ENCODE data around the gene MRPL9. TPM values are rescaled to one million over a fixed set of nuclear protein-coding genes. Genes with fewer than 3 reads are reported as not detected.
"Not testable (repeated sequence)": the region's sequence is repeated elsewhere in the genome, so short reads cannot be mapped to it uniquely, and the experiment has no call there.

MRPL9 gene
- total and polyA plus RNA-seq, 10 of the 15 experiments (the other 5 are each of a cell fraction or from before 2014, with no cell fraction given): 35.7 to 161 (median 110) TPM

DNA sequence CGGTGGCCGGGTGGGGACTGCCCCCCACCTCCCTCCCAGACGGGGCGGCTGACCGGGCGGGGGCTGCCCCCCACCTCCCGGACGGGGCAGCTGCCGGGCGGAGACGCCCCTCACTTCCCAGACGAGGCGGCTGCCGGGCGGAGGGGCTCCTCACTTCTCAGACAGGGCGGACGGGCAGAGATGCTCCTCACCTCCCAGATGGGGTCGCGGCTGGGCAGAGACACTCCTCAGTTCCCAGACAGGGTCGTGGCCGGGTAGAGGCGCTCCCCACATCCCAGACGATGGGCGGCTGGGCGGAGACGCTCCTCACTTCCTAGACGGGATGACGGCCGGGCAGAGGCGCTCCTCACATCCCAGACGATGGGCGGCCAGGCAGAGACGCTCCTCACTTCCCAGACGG is 6.0 kb upstream of the MRPL9 start:
- H4K20me1 ChIP-seq (ENCODE audit: control insufficient read depth, insufficient read depth); SMC1A ChIA-PET (ENCODE audit: uncharacterized antibody, unreplicated experiment); RAD21 ChIA-PET (ENCODE audit: unreplicated experiment); H3K79me2 ChIP-seq (ENCODE audit: control insufficient read depth, insufficient read depth, low read length); H3K4me1 ChIP-seq (ENCODE audit: control insufficient read depth, insufficient read depth, low read length); H3K4me2 ChIP-seq (ENCODE audit: control insufficient read depth, insufficient read depth); CTCF ChIA-PET; H3K36me3 ChIP-seq (ENCODE audit: control insufficient read depth in 2 of 2, insufficient read depth in 2 of 2, low read length in 1 of 2); BruUV-seq (replicated peaks); H3K9me3 ChIP-seq (replicated peaks; ENCODE audit: control insufficient read depth, insufficient read depth, low read length); H3K27me3 ChIP-seq (replicated peaks in 1 of 2; ENCODE audit: control insufficient read depth in 2 of 2, insufficient read depth in 2 of 2, low read length in 1 of 2); H3K9ac ChIP-seq (ENCODE audit: control insufficient read depth, insufficient read depth, low read length); POLR2A ChIA-PET; intact Hi-C loops (cut with micrococcal nuclease; ENCODE audit: unreplicated experiment); DNase-seq (ENCODE audit: low read depth, low spot score); FAIRE-seq; H3K27ac ChIP-seq (ENCODE audit: control insufficient read depth, insufficient read depth); H3K4me3 ChIP-seq; H2AFZ ChIP-seq (ENCODE audit: control insufficient read depth, low read depth, low read length); ATAC-seq; in situ Hi-C loops (cut with MboI): not testable (repeated sequence)
- 70% methylated on average over 22 of the region's 34 CpGs for WGBS (ENCODE audit: insufficient coverage, insufficient replicate concordance, low lambda C conversion rate, missing lambda C conversion rate)

- POLR2A ChIA-PET: interaction anchor here (0.6 kb wide), 1 partner anchor 9 kb away, joined by 3 read pairs; no protein-coding TSS in a partner anchor
- RAD21 ChIA-PET (ENCODE audit: unreplicated experiment); H3K27me3 ChIP-seq (replicated peaks in 1 of 2; ENCODE audit: control insufficient read depth in 2 of 2, insufficient read depth in 2 of 2, low read length in 1 of 2); DNase-seq (ENCODE audit: low read depth, low spot score); ATAC-seq; H3K79me2 ChIP-seq (ENCODE audit: control insufficient read depth, insufficient read depth, low read length); in situ Hi-C loops (cut with MboI); H3K36me3 ChIP-seq (ENCODE audit: control insufficient read depth in 2 of 2, insufficient read depth in 2 of 2, low read length in 1 of 2); H3K9ac ChIP-seq (ENCODE audit: control insufficient read depth, insufficient read depth, low read length); H3K9me3 ChIP-seq (replicated peaks; ENCODE audit: control insufficient read depth, insufficient read depth, low read length); H3K4me1 ChIP-seq (ENCODE audit: control insufficient read depth, insufficient read depth, low read length); FAIRE-seq; BruUV-seq (replicated peaks); H4K20me1 ChIP-seq (ENCODE audit: control insufficient read depth, insufficient read depth); H3K4me3 ChIP-seq; intact Hi-C loops (cut with micrococcal nuclease; ENCODE audit: unreplicated experiment); H3K4me2 ChIP-seq (ENCODE audit: control insufficient read depth, insufficient read depth); H2AFZ ChIP-seq (ENCODE audit: control insufficient read depth, low read depth, low read length); H3K27ac ChIP-seq (ENCODE audit: control insufficient read depth, insufficient read depth): not testable (repeated sequence)
- CTCF ChIA-PET: interaction anchor here (1.1 kb wide), 1 partner anchor 174 kb away, joined by 3 read pairs; no protein-coding TSS in a partner anchor
- SMC1A ChIA-PET (ENCODE audit: uncharacterized antibody, unreplicated experiment): interaction anchor here (1.2 kb wide), 1 partner anchor 34 kb away, joined by 4 read pairs; no protein-coding TSS in a partner anchor
- WGBS (ENCODE audit: insufficient coverage, insufficient replicate concordance, low lambda C conversion rate, missing lambda C conversion rate): 22% methylated on average over 3 of the region's 7 CpGs
Observed at GRCh38 chr1:151768351-151769066, 5.2 kb upstream of the MRPL9 start.

Data from GM12878 (cell line).